Stimulated activated CD8-positive, alpha-beta memory T cell treated with anti-CD3 and anti-CD28 coated beads, Interleukin-12 subunit alpha, Interleukin-12 subunit beta, amount 100 ng/mL, for 1 hour (primary cell): ENCODE measurements around the gene CAB39.
"Not testable (repeated sequence)": the region's sequence is repeated elsewhere in the genome, so short reads cannot be mapped to it uniquely, and the experiment has no call there.

Source experiments
- DNase-seq: peaks from one replicate; pipeline ENCODE4 v3.0.0-alpha.2; 2020; ENCODE audit warnings: low read depth

Gene CAB39

GRCh38 chr2:230715201-230715600 lies 2.6 kb downstream of the CAB39 start:
- no peak for DNase-seq

GRCh38 chr2:230716588-230716987 lies 3.9 kb downstream of the CAB39 start:
- DNase-seq = no peak

- DNase-seq = no peak
These were observed 5.0 kb downstream of the CAB39 start for GRCh38 chr2:230717600-230717999.

- DNase-seq = no peak
These were observed 6.7 kb downstream of the CAB39 start for GRCh38 chr2:230719340-230719739.

GRCh38 chr2:230721712-230722111 lies 9.1 kb downstream of the CAB39 start:
- DNase-seq = no peak

GRCh38 chr2:230722207-230722885 lies 9.7 kb downstream of the CAB39 start:
- no peak for DNase-seq

GRCh38 chr2:230723363-230723762 lies 10.7 kb downstream of the CAB39 start:
- peak; percentile 5 for DNase-seq

- not testable (repeated sequence) for DNase-seq
These were observed 12.3 kb downstream of the CAB39 start for GRCh38 chr2:230724957-230725356.

- DNase-seq = no peak
These were observed 18.9 kb downstream of the CAB39 start for GRCh38 chr2:230731512-230731911.

- DNase-seq = no peak
These were observed 20.3 kb downstream of the CAB39 start for GRCh38 chr2:230732914-230733401.

GRCh38 chr2:230734247-230735175 lies 21.9 kb downstream of the CAB39 start:
- DNase-seq = no peak

GRCh38 chr2:230735884-230736283 lies 23.2 kb downstream of the CAB39 start:
- no peak for DNase-seq

GRCh38 chr2:230737300-230737699 lies 24.7 kb downstream of the CAB39 start:
- no peak for DNase-seq

- no peak for DNase-seq
These were observed 25.2 kb downstream of the CAB39 start for GRCh38 chr2:230737791-230738226.

- no peak for DNase-seq
These were observed 25.8 kb downstream of the CAB39 start for GRCh38 chr2:230738391-230738811.

- DNase-seq = no peak
These were observed 26.3 kb downstream of the CAB39 start for GRCh38 chr2:230738924-230739323.

GRCh38 chr2:230739961-230740360 lies 27.3 kb downstream of the CAB39 start:
- no peak for DNase-seq

- no peak for DNase-seq
These were observed 30.1 kb downstream of the CAB39 start for GRCh38 chr2:230742781-230743180.

GRCh38 chr2:230746213-230746612 lies 33.6 kb downstream of the CAB39 start:
- no peak for DNase-seq

GRCh38 chr2:230748087-230748486 lies 35.4 kb downstream of the CAB39 start:
- no peak for DNase-seq

- no peak for DNase-seq
These were observed 36.5 kb downstream of the CAB39 start for GRCh38 chr2:230749111-230749510.

GRCh38 chr2:230751062-230751461 lies 38.4 kb downstream of the CAB39 start:
- no peak for DNase-seq

- no peak for DNase-seq
These were observed 41.6 kb downstream of the CAB39 start for GRCh38 chr2:230754200-230754599.
